GM18520 (cell line): Measurements from ENCODE around the gene RENBP.
"Not testable (repeated sequence)": the region's sequence is repeated elsewhere in the genome, so short reads cannot be mapped to it uniquely, and the experiment has no call there.

ENCODE experiments used
- ATAC-seq: cut with Tn5 transposase; IDR thresholded peaks from one replicate; pipeline ENCODE4 v1.9.1; 2021; ENCODE audit not compliant: unreplicated experiment

Gene RENBP

GRCh38 chrX:153944140-153944799, at the start of gene RENBP:
Gene RENBP (minus strand): TSS chrX:153944643. CDS start chrX:153944610, 33 bp downstream.
- no peak for ATAC-seq

- no peak for ATAC-seq
These were observed 49.5 kb upstream of the RENBP start for GRCh38 chrX:153993978-153994377.

- ATAC-seq = no peak
These were observed 48.6 kb upstream of the RENBP start for GRCh38 chrX:153993079-153993478.

- ATAC-seq = no peak
These were observed 47.7 kb upstream of the RENBP start for GRCh38 chrX:153992180-153992579.

- ATAC-seq = no peak
These were observed 46.7 kb upstream of the RENBP start for GRCh38 chrX:153991013-153991580.

- no peak for ATAC-seq
These were observed 45.7 kb upstream of the RENBP start for GRCh38 chrX:153989973-153990655.

- no peak for ATAC-seq
These were observed 44.0 kb upstream of the RENBP start for GRCh38 chrX:153988493-153988892.

GRCh38 chrX:153984351-153985178, 40.1 kb upstream of the RENBP start:
- no peak for ATAC-seq

- no peak for ATAC-seq
These were observed 38.9 kb upstream of the RENBP start for GRCh38 chrX:153983321-153983801.

- no peak for ATAC-seq
These were observed 37.5 kb upstream of the RENBP start for GRCh38 chrX:153981771-153982533.

GRCh38 chrX:153981231-153981630, 36.8 kb upstream of the RENBP start:
- ATAC-seq = no peak

GRCh38 chrX:153980394-153980793, 36.0 kb upstream of the RENBP start:
- not testable (repeated sequence) for ATAC-seq

GRCh38 chrX:153974726-153975286, 30.4 kb upstream of the RENBP start:
- ATAC-seq = no peak

- ATAC-seq = no peak
These were observed 29.7 kb upstream of the RENBP start for GRCh38 chrX:153974003-153974725.

- no peak for ATAC-seq
These were observed 28.9 kb upstream of the RENBP start for GRCh38 chrX:153973127-153974002.

- ATAC-seq = peak; percentile 39
These were observed 28.1 kb upstream of the RENBP start, which contains the start of gene TMEM187 for GRCh38 chrX:153972368-153973126. Gene TMEM187 (plus strand): TSS chrX:153972754. CDS start chrX:153982063, 9,309 bp downstream.

- ATAC-seq = peak; percentile 29
These were observed 27.3 kb upstream of the RENBP start, which contains the start of gene HCFC1 for GRCh38 chrX:153971450-153972367. Gene HCFC1 (minus strand): TSS chrX:153971818. CDS start chrX:153970840, 978 bp downstream.
